ENCODE measurements around the gene SNAP29. TPM values are rescaled to one million over a fixed set of nuclear protein-coding genes. Genes with fewer than 3 reads are reported as not detected.

SNAP29 gene
- polyA plus RNA-seq, 1 donor, result 29.8 TPM

- Histone ChIP-seq H3K4me1 (ENCODE audit: control insufficient read depth, insufficient read depth, low read length) (no peaks in the 10 kb centered on the region), H3K36me3 (ENCODE audit: control insufficient read depth, insufficient read depth, low read length) (no peaks in the 10 kb centered on the region), H3K27ac (ENCODE audit: low read length) (no peak overlapping the region), H3K27me3 (ENCODE audit: control insufficient read depth, insufficient read depth, low read length) (no peaks in the 10 kb centered on the region), H3K9me3 (ENCODE audit: control insufficient read depth, low read depth, low read length) (no peaks in the 10 kb centered on the region), H3K4me3 (ENCODE audit: low read length) (no peak overlapping the region)
- DNase-seq, result no peak
- 73% methylated on average over 2 of the region's 6 CpGs for WGBS (ENCODE audit: insufficient coverage, low lambda C conversion rate)
Measured at GRCh38 chr22:20909543-20910303, 50.9 kb downstream of the SNAP29 start.

DNA sequence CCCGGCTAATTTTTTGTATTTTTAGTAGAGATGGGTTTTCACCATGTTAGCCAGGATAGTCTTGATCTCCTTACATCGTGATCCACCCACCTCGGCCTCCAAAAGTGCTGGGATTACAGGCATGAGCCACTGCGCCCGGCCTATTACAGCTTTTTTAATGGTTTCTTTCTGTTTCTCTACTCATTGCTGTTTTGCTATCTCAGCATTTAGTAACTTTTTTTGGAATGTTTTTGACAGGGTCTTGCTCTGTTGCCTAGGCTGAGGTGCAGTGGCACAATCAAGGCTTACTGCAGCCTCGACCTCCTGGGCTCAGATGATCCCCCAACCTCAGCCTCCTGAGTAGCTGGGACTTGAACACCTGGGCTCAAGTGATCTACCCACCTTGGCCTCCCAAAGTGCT lies 53.7 kb downstream of the SNAP29 start:
- no peaks in the 10 kb centered on the region for H3K9me3 ChIP-seq (ENCODE audit: control insufficient read depth, low read depth, low read length)
- peaks cover 4% of the 10 kb centered on the region for H3K4me1 ChIP-seq (ENCODE audit: control insufficient read depth, insufficient read depth, low read length)
- no peak overlapping the region for H3K27ac ChIP-seq (ENCODE audit: low read length)
- no peak for DNase-seq
- H3K4me3 ChIP-seq (ENCODE audit: low read length), result no peak overlapping the region
- no peaks in the 10 kb centered on the region for H3K27me3 ChIP-seq (ENCODE audit: control insufficient read depth, insufficient read depth, low read length)
- 95% methylated on average over 4 of the region's 6 CpGs for WGBS (ENCODE audit: insufficient coverage, low lambda C conversion rate)
- no peaks in the 10 kb centered on the region for H3K36me3 ChIP-seq (ENCODE audit: control insufficient read depth, insufficient read depth, low read length)

DNA sequence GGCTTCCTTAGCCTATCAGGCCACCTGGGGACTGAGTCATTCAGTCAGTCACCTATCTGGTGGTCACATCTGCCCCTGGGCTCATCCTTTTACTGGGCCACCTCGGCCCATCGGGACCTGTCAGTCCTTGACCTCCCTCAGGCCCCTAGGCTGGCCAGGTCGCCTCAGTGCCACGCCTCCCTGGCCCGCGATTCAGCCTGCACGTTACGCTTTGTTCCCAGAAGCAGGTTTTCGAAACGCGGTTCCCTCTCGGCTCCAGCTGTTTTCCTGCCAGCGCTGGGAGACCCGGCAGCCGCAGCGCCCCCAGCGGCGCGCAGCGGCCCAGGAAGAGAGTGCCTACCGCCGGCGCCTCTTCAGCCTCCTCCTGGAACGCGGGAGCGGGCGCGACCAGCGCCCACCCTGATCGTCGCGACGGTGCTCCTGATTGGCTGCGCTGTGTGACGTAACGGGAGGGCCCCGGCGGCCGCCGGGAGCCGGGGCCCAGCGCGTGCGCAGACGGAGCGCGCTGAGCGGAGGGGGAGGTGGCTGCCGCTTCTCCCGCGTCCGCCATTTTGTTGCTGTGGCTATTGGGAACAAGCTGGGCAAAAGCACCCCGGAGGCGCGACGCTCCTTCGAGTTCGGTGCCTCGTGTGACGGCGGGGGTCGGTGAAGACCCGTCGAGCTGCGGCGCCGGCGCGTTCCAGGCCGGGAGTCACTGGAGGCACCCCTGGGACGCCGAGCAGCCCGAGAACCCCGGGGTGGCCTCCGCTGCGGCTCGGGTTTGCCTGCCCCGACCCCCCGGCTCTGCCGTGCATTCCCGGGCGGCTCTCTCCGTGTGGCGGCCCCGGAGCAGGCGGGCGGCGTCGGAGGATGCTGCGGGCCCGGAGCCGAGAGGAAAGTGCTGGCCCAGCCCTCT lies 58.4 kb downstream of the SNAP29 start, which contains the start of gene CRKL:
TSS of gene CRKL (plus strand) at position 492 of the 895 bp plus-strand sequence. CDS start 528 bp downstream, outside the sequence.
- peak; percentile 99 for DNase-seq
- H3K27me3 ChIP-seq (ENCODE audit: control insufficient read depth, insufficient read depth, low read length), result no peaks in the 10 kb centered on the region
- H3K4me1 ChIP-seq (ENCODE audit: control insufficient read depth, insufficient read depth, low read length), result peaks cover 12% of the 10 kb centered on the region
- H3K9me3 ChIP-seq (ENCODE audit: control insufficient read depth, low read depth, low read length), result no peaks in the 10 kb centered on the region
- no peaks in the 10 kb centered on the region for H3K36me3 ChIP-seq (ENCODE audit: control insufficient read depth, insufficient read depth, low read length)
- H3K27ac ChIP-seq (ENCODE audit: low read length), result peak within 1 kb of the TSS; percentile 97
- peak within 1 kb of the TSS; percentile 99 for H3K4me3 ChIP-seq (ENCODE audit: low read length)
- no CpG with 5 or more reads among the region's 92 CpGs for WGBS (ENCODE audit: insufficient coverage, low lambda C conversion rate)

DNA sequence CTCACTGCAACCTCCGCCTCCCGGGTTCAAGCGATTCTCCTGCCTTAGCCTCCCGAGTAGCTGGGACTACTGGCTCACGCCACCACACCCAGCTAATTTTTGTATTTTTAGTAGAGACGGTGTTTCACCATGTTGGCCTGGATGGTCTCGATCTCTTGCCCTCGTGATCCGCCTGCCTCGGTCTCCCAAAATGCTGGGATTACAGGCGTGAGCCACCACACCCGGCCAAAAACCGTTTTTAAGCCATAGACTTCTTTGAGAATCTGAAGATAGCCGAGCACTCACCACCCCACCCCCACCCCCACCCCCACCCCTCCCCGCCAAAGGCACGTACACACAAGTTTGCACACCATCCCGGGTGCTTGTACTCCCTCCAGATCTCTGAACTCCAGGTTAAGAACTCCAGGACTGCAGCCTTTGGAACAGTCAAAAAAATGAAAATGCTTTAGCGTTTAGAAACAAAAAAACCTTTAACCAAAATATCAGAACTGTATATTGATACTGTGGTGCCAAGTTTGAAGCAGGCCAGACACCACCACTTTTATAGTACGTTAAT lies 59.9 kb downstream of the SNAP29 start:
- Histone ChIP-seq H3K4me1 (ENCODE audit: control insufficient read depth, insufficient read depth, low read length) (peaks cover 12% of the 10 kb centered on the region), H3K4me3 (ENCODE audit: low read length) (peak overlapping the region; percentile 99), H3K27ac (ENCODE audit: low read length) (peak overlapping the region; percentile 97), H3K9me3 (ENCODE audit: control insufficient read depth, low read depth, low read length) (no peaks in the 10 kb centered on the region), H3K36me3 (ENCODE audit: control insufficient read depth, insufficient read depth, low read length) (no peaks in the 10 kb centered on the region), H3K27me3 (ENCODE audit: control insufficient read depth, insufficient read depth, low read length) (no peaks in the 10 kb centered on the region)
- no peak for DNase-seq
- no CpG with 5 or more reads among the region's 19 CpGs for WGBS (ENCODE audit: insufficient coverage, low lambda C conversion rate)

DNA sequence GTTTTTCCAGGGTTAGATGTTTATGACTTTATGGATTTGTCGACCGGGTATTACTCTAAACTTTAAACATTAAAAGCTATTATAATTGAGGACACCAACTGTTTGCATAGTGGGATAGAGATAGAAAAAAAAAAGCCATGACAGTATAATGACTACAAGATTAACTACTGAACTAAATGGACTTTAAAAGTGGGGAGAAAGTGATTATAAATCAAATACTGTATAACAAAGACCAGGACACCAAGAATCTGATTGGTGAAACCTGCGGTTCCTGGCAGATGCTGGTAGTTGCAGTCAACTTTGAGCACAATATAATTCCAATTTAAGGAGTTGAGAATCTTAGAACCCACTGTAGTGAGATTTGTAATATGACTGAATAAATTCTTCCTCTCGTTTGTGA lies 60.9 kb downstream of the SNAP29 start:
- Histone ChIP-seq H3K4me1 (ENCODE audit: control insufficient read depth, insufficient read depth, low read length) (peaks cover 12% of the 10 kb centered on the region), H3K9me3 (ENCODE audit: control insufficient read depth, low read depth, low read length) (no peaks in the 10 kb centered on the region), H3K36me3 (ENCODE audit: control insufficient read depth, insufficient read depth, low read length) (peaks cover 3% of the 10 kb centered on the region), H3K27me3 (ENCODE audit: control insufficient read depth, insufficient read depth, low read length) (no peaks in the 10 kb centered on the region), H3K27ac (ENCODE audit: low read length) (peak overlapping the region; percentile 97), H3K4me3 (ENCODE audit: low read length) (peak overlapping the region; percentile 99)
- peak in 1 of 2 donors; percentile 39 for DNase-seq
- WGBS (ENCODE audit: insufficient coverage, low lambda C conversion rate), result no CpG with 5 or more reads among the region's 4 CpGs

- no peak for DNase-seq
- no peaks in the 10 kb centered on the region for H3K27me3 ChIP-seq (ENCODE audit: control insufficient read depth, insufficient read depth, low read length)
- WGBS (ENCODE audit: insufficient coverage, low lambda C conversion rate), result no CpG with 5 or more reads among the region's 3 CpGs
- H3K27ac ChIP-seq (ENCODE audit: low read length), result peak overlapping the region; percentile 97
- H3K4me1 ChIP-seq (ENCODE audit: control insufficient read depth, insufficient read depth, low read length), result peaks cover 8% of the 10 kb centered on the region
- H3K4me3 ChIP-seq (ENCODE audit: low read length), result peak overlapping the region; percentile 99
- no peaks in the 10 kb centered on the region for H3K9me3 ChIP-seq (ENCODE audit: control insufficient read depth, low read depth, low read length)
- peaks cover 3% of the 10 kb centered on the region for H3K36me3 ChIP-seq (ENCODE audit: control insufficient read depth, insufficient read depth, low read length)
Measured at GRCh38 chr22:20920881-20921203, 62.0 kb downstream of the SNAP29 start.

DNA sequence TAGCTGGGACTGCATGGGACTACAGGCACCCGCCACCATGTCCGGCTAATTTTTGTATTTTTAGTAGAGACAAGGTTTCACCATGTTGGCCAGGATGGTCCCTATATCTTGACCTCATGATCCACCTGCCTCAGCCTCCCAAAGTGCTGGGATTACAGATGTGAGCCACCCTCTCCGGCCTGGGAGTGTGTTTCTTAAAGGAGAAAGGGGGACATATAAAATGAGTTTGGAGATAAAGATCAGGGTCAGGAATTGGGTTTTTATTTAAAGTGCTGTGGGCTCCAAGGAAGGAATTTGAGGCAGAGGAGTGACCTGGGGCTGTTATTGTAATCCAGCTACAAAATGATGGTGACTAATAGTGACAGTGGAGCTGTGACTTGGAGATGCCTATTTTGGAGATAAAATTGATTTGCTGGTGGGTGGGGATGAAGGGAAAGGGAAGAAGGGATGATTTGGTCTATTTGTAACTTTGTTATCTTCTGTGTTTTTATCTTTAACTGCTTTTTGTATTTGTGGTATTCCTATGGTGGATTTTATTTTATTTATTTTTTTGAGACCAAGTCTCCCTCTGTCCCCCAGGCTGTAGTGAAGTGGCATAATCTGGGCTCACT lies 63.4 kb downstream of the SNAP29 start:
- no peak overlapping the region for H3K27ac ChIP-seq (ENCODE audit: low read length)
- peaks cover 3% of the 10 kb centered on the region for H3K36me3 ChIP-seq (ENCODE audit: control insufficient read depth, insufficient read depth, low read length)
- DNase-seq, result no peak
- H3K9me3 ChIP-seq (ENCODE audit: control insufficient read depth, low read depth, low read length), result no peaks in the 10 kb centered on the region
- H3K4me1 ChIP-seq (ENCODE audit: control insufficient read depth, insufficient read depth, low read length), result peaks cover 8% of the 10 kb centered on the region
- WGBS (ENCODE audit: insufficient coverage, low lambda C conversion rate), result no CpG with 5 or more reads among the region's 3 CpGs
- no peak overlapping the region for H3K4me3 ChIP-seq (ENCODE audit: low read length)
- no peaks in the 10 kb centered on the region for H3K27me3 ChIP-seq (ENCODE audit: control insufficient read depth, insufficient read depth, low read length)

GRCh38 chr22:20926243-20926642 lies 67.4 kb downstream of the SNAP29 start:
- H3K27ac ChIP-seq (ENCODE audit: low read length), result no peak overlapping the region
- H3K4me1 ChIP-seq (ENCODE audit: control insufficient read depth, insufficient read depth, low read length), result peaks cover 3% of the 10 kb centered on the region
- peaks cover 6% of the 10 kb centered on the region for H3K36me3 ChIP-seq (ENCODE audit: control insufficient read depth, insufficient read depth, low read length)
- DNase-seq, result no peak
- 100% methylated on average over 2 of the region's 2 CpGs for WGBS (ENCODE audit: insufficient coverage, low lambda C conversion rate)
- no peaks in the 10 kb centered on the region for H3K9me3 ChIP-seq (ENCODE audit: control insufficient read depth, low read depth, low read length)
- H3K4me3 ChIP-seq (ENCODE audit: low read length), result no peak overlapping the region
- no peaks in the 10 kb centered on the region for H3K27me3 ChIP-seq (ENCODE audit: control insufficient read depth, insufficient read depth, low read length)

GRCh38 chr22:20927940-20928572 lies 69.2 kb downstream of the SNAP29 start:
- no peaks in the 10 kb centered on the region for H3K4me1 ChIP-seq (ENCODE audit: control insufficient read depth, insufficient read depth, low read length)
- 82% methylated on average over 2 of the region's 4 CpGs for WGBS (ENCODE audit: insufficient coverage, low lambda C conversion rate)
- no peak overlapping the region for H3K4me3 ChIP-seq (ENCODE audit: low read length)
- peaks cover 8% of the 10 kb centered on the region for H3K36me3 ChIP-seq (ENCODE audit: control insufficient read depth, insufficient read depth, low read length)
- no peak overlapping the region for H3K27ac ChIP-seq (ENCODE audit: low read length)
- no peaks in the 10 kb centered on the region for H3K27me3 ChIP-seq (ENCODE audit: control insufficient read depth, insufficient read depth, low read length)
- DNase-seq, result no peak
- no peaks in the 10 kb centered on the region for H3K9me3 ChIP-seq (ENCODE audit: control insufficient read depth, low read depth, low read length)

DNA sequence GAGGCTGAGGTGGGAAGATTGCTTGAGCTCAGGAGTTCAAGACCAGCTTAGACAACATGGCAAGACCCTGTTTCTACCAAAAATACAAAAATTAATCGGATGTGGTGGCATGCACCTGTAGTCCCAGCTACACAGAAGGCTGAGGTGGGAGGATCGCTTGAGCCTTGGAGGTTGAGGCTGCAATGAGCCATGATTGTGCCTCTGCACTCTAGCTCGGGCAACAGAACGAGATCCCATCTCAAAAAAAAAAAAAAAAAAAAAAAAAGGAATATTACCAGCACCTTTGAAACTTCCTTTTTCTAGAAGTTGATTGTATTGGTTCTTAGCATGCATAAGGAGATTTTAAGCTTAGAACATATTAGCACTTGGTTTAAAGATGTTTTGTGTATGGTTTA lies 69.8 kb downstream of the SNAP29 start:
- H3K4me3 ChIP-seq (ENCODE audit: low read length), result no peak overlapping the region
- DNase-seq, result no peak
- H3K36me3 ChIP-seq (ENCODE audit: control insufficient read depth, insufficient read depth, low read length), result peaks cover 9% of the 10 kb centered on the region
- no peak overlapping the region for H3K27ac ChIP-seq (ENCODE audit: low read length)
- no CpG with 5 or more reads among the region's 4 CpGs for WGBS (ENCODE audit: insufficient coverage, low lambda C conversion rate)
- no peaks in the 10 kb centered on the region for H3K9me3 ChIP-seq (ENCODE audit: control insufficient read depth, low read depth, low read length)
- no peaks in the 10 kb centered on the region for H3K27me3 ChIP-seq (ENCODE audit: control insufficient read depth, insufficient read depth, low read length)
- no peaks in the 10 kb centered on the region for H3K4me1 ChIP-seq (ENCODE audit: control insufficient read depth, insufficient read depth, low read length)

Measured in large intestine (tissue), 3 donors.